GM12878 (cell line): Measurements from ENCODE around the gene ADGRL3. TPM values are rescaled to one million over a fixed set of nuclear protein-coding genes. Genes with fewer than 3 reads are reported as not detected.

Source experiments
- ATAC-seq: fragments of 200-7000 bp; cut with Tn5 transposase; 3 replicates; pipeline ENCODE4 v1.9.1; 2020; ENCODE audit warnings: mild to moderate bottlenecking, moderate library complexity
- BruUV-seq: library from RNA; stranded (reverse); fragments of 400-500 nt; replicated peaks from 2 replicates; lab custom pipeline; 2021; lab: Mats Ljungman, UMichigan
- CTCF ChIA-PET: fragments of 300-600 bp; sonication (Branson Sonifier 250); formaldehyde crosslinking; extraction: SDS; loops from one replicate; lab custom pipeline; 2021; ENCODE audit warnings: inconsistent platforms; lab: Yijun Ruan, JAX
- POLR2A ChIA-PET: fragments of 350-600 bp; formaldehyde crosslinking; extraction: SDS; loops from one replicate; lab custom pipeline; 2021; ENCODE audit warnings: inconsistent platforms; lab: Charles Lee
- RAD21 ChIA-PET: fragments of 300-600 bp; sonication (Branson Sonifier 250); formaldehyde crosslinking; loops from one replicate; lab custom pipeline; 2023; ENCODE audit warnings: antibody characterized with exemption; ENCODE audit not compliant: unreplicated experiment; lab: Charles Lee
- SMC1A ChIA-PET: fragments of 300-600 bp; sonication (Branson Sonifier 250); formaldehyde crosslinking; loops from one replicate; lab custom pipeline; 2023; ENCODE audit not compliant: unreplicated experiment, uncharacterized antibody; lab: Charles Lee
- DNase-seq: peaks from one replicate; pipeline ENCODE4 v3.0.0-alpha.2; 2011; ENCODE audit warnings: low read depth, low spot score
- FAIRE-seq: peaks from 3 replicates; lab custom pipeline; 2011; peaks lifted over from hg19 to GRCh38; lab: Jason Lieb, UNC
- H2AFZ ChIP-seq: 2 replicates; pipeline ENCODE4 v1.6.0; 2011; ENCODE audit warnings: low read depth, low read length, control low read depth; ENCODE audit not compliant: control insufficient read depth
- H3K27ac ChIP-seq: 2 replicates; pipeline ENCODE4 v1.5.1; 2011; ENCODE audit warnings: control low read depth; ENCODE audit not compliant: control insufficient read depth, insufficient read depth
- H3K27me3 ChIP-seq, 2 experiments: replicated peaks in 1 of 2; 2 replicates each; pipeline versions ENCODE4 v1.6.0 to v1.6.1; 2011; ENCODE audit warnings: low read length in 1 of 2; ENCODE audit not compliant: control insufficient read depth in 2 of 2, insufficient read depth in 2 of 2
- H3K36me3 ChIP-seq, 2 experiments: 2 replicates each; pipeline ENCODE4 v1.5.1; 2011; ENCODE audit warnings: low read length in 1 of 2; ENCODE audit not compliant: control insufficient read depth in 2 of 2, insufficient read depth in 2 of 2
- H3K4me1 ChIP-seq: 2 replicates; pipeline ENCODE4 v1.6.1; 2011; ENCODE audit warnings: mild to moderate bottlenecking, low read length, moderate library complexity, mixed read lengths; ENCODE audit not compliant: control insufficient read depth, insufficient read depth
- H3K4me2 ChIP-seq: 2 replicates; pipeline ENCODE4 v1.6.0; 2011; ENCODE audit warnings: control low read depth; ENCODE audit not compliant: control insufficient read depth, insufficient read depth
- H3K4me3 ChIP-seq: fragments of 200-600 bp; sonication (generic); 2 replicates; pipeline ENCODE4 v1.5.1; 2016
- H3K79me2 ChIP-seq: 2 replicates; pipeline ENCODE4 v1.6.0; 2011; ENCODE audit warnings: low read length; ENCODE audit not compliant: control insufficient read depth, insufficient read depth
- H3K9ac ChIP-seq: 2 replicates; pipeline ENCODE4 v1.8.0; 2011; ENCODE audit warnings: low read length, control low read depth, mixed read lengths; ENCODE audit not compliant: control insufficient read depth, insufficient read depth
- H3K9me3 ChIP-seq: replicated peaks from 3 replicates; pipeline ENCODE4 v1.5.1; 2011; ENCODE audit warnings: mild to moderate bottlenecking, low read length; ENCODE audit not compliant: control insufficient read depth, insufficient read depth
- H4K20me1 ChIP-seq: 2 replicates; pipeline ENCODE4 v1.6.0; 2011; ENCODE audit not compliant: control insufficient read depth, insufficient read depth
- DPF2 ChIP-seq: fragments of 450-650 bp; IDR thresholded peaks from 2 replicates; pipeline ENCODE4 v1.6.1; 2017; ENCODE audit warnings: mild to moderate bottlenecking
- ESRRA ChIP-seq: IDR thresholded peaks from 2 replicates; pipeline ENCODE4 v1.6.1; 2012; ENCODE audit warnings: mild to moderate bottlenecking, low read length, improper control_type of control experiment
- GABPA ChIP-seq: IDR thresholded peaks from 2 replicates; pipeline ENCODE4 v1.6.1; 2014; ENCODE audit warnings: antibody characterized with exemption, low read depth, mild to moderate bottlenecking, inconsistent platforms
- HDAC6 ChIP-seq: fragments of 200-600 bp; sonication (generic); IDR thresholded peaks from one replicate; pipeline ENCODE4 v1.8.0; 2017; ENCODE audit warnings: antibody characterized with exemption; ENCODE audit not compliant: unreplicated experiment
- MEF2A ChIP-seq: IDR thresholded peaks from 2 replicates; pipeline ENCODE4 v1.6.1; 2011; ENCODE audit warnings: low read depth, mild to moderate bottlenecking, low read length, moderate library complexity; ENCODE audit not compliant: insufficient read depth
- NFYA ChIP-seq: IDR thresholded peaks from 2 replicates; pipeline ENCODE4 v1.6.1; 2011; ENCODE audit warnings: low read depth, mild to moderate bottlenecking, low read length, improper control_type of control experiment, borderline replicate concordance
- NR2C1 ChIP-seq: fragments of 450-650 bp; IDR thresholded peaks from 2 replicates; pipeline ENCODE4 v1.6.1; 2017; ENCODE audit warnings: antibody characterized with exemption, mild to moderate bottlenecking, moderate library complexity
- SP1 ChIP-seq: IDR thresholded peaks from one replicate; pipeline ENCODE4 v1.6.1; 2011; ENCODE audit warnings: low read depth, low read length
- STAT1 ChIP-seq: fragments of 450-650 bp; conservative IDR thresholded peaks from 2 replicates; pipeline ENCODE4 v1.6.1; 2014; ENCODE audit warnings: antibody characterized with exemption, mild to moderate bottlenecking
- ZNF207 ChIP-seq: fragments of 450-650 bp; IDR thresholded peaks from 2 replicates; pipeline ENCODE4 v1.6.1; 2014; ENCODE audit warnings: antibody characterized with exemption, mild to moderate bottlenecking, borderline replicate concordance
- ZNF24 ChIP-seq: fragments of 450-650 bp; IDR thresholded peaks from 2 replicates; pipeline ENCODE4 v1.6.1; 2017; ENCODE audit warnings: antibody characterized with exemption, mild to moderate bottlenecking
- WGBS: methylation state at CpG from one replicate; pipeline ENCODE4 v1.1.6; 2016; ENCODE audit warnings: low lambda C conversion rate; ENCODE audit not compliant: insufficient replicate concordance, insufficient coverage; ENCODE audit errors: missing lambda C conversion rate; 5-methylcytosine and 5-hydroxymethylcytosine counted together
- in situ Hi-C: fragments of 300-500 bp; cut with MboI; formaldehyde crosslinking; loops from 9 replicates; pipeline ENCODE4 v1.14.3; 2018; ENCODE audit warnings: mixed read lengths
- intact Hi-C: fragments of 100-400 bp; cut with micrococcal nuclease; formaldehyde crosslinking; loops from one replicate; pipeline ENCODE4 v1.14.2; 2022; ENCODE audit not compliant: unreplicated experiment
- polyA plus RNA-seq, 11 experiments: library from polyadenylated mRNA; depleted of rRNA in 4 of 11; unstranded in 6 of 11; stranded (reverse) in 5 of 11; fragments of >200 nt; fragmentation: Nextera tagmentation in 4 of 11; fragmentation: Illumina TruSeq in 1 of 11; extraction: Ambion mirVana in 4 of 11; extraction: Trizol in 1 of 11; gene quantifications; 1 replicate in 1 of 11; 2 replicates in 10 of 11; pipeline versions ENCODE4 v1.2.1 to v1.2.3, GENCODE V29; 2011 to 2016; ENCODE audit warnings: inconsistent platforms in 2 of 11, missing spikeins in 2 of 11, low read depth in 1 of 11
- total RNA-seq, 4 experiments: library from RNA; depleted of rRNA in 3 of 4; stranded (reverse); fragments of >200 nt in 3 of 4; fragmentation: Illumina TruSeq in 1 of 4; extraction: Trizol in 1 of 4; gene quantifications; 2 replicates each; pipeline versions ENCODE4 v1.2.1 to v1.2.3, GENCODE V29; 2013 to 2021
- TF ChIP-seq, protein P1 (sequence below): fragments of 450-650 bp; IDR thresholded peaks from 2 replicates; pipeline ENCODE4 v1.6.1; 2017; ENCODE audit warnings: borderline replicate concordance
- TF ChIP-seq, protein P2 (sequence below): fragments of 450-650 bp; IDR thresholded peaks from 2 replicates; pipeline ENCODE4 v1.6.1; 2014; ENCODE audit warnings: mild to moderate bottlenecking
- TF ChIP-seq, protein P3 (sequence below): fragments of 450-650 bp; IDR thresholded peaks from 2 replicates; pipeline ENCODE4 v1.6.1; 2018; ENCODE audit warnings: borderline replicate concordance, mild to moderate bottlenecking; ENCODE audit not compliant: partially characterized antibody

The ADGRL3 gene
- total and polyA plus RNA-seq, 10 of the 15 experiments (the other 5 are each of a cell fraction or from before 2014, with no cell fraction given): 1.1 TPM; not detected in 9

DNA sequence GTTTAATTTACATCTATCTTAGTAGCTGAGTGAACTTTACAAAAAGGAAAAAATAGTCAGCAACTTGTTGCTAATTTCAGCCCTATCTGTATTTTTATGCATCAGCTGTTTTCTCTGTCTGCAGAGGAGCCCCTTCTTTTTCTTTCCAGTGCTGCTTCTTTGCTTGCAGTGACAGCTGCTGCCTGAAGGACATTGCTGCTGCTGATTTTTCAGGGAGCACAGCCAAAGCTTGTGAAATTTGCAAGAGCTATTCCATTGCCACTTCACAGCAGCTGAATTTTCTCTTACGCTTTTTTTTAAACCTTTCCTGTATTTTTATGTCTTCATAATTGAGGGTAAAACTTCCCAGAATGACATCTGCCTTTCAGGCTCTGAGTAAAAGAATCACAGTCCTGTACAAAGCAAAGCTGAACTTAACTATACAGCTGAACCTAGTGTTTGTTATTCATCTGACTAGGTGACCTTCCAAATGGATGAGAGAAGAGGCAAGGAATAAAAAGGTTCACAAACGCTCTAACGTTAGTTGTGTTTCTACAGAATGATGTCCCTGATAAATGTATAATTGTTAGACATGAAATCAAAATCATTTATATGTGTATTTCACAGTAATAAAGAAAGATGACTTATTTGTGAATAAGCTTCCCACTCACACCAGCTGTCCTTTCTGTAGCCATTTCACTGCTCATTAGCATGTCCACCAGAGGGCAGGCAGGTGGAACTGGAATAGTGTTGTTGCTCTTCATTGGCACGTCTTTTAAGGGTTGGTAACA is 541.4 kb downstream of the ADGRL3 start (continued):
- no peak for TF ChIP-seq NFYA
- no peak for TF ChIP-seq ZNF207
- TF ChIP-seq MEF2A: no peak
- TF ChIP-seq ESRRA: no peak

DNA sequence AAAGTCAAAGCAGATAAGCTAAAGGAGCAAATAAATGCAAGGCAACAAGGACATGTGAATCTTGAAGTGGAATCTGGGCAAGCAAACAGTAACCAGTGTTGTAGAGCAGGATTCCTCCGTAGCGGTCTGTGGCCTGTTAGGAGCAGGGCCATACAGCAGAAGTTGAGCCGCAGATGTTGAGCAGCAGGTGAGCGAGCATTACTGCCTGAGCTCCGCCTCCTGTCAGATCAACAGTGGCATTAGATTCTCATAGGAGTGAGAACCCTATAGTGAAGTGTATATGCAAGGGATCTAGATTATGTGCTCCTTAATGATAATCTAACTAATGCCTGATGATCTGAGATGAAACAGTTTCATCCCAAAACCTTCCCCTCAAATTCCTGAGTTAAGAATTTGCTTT is 550.7 kb downstream of the ADGRL3 start:
- no peak for ATAC-seq

More for the DNA sequence above, 550.7 kb downstream of the ADGRL3 start:
- CTCF ChIA-PET: no interaction called here
- Histone ChIP-seq H3K4me1 (no peaks in the 10 kb centered on the region), H3K79me2 (no peaks in the 10 kb centered on the region), H3K4me2 (no peak overlapping the region), H3K27ac (no peak overlapping the region), H4K20me1 (no peaks in the 10 kb centered on the region), H3K36me3 (no peaks in the 10 kb centered on the region), H3K9me3 (no peaks in the 10 kb centered on the region), H2AFZ (no peak overlapping the region), H3K9ac (no peak overlapping the region), H3K4me3 (no peak overlapping the region), H3K27me3 (no peaks in the 10 kb centered on the region)
- in situ Hi-C loops: no loop called here
- TF ChIP-seq SP1 (no peak), HDAC6 (no peak), GABPA (no peak), NR2C1 (no peak), ZNF24 (no peak), STAT1 (no peak), DPF2 (no peak)
- TF ChIP-seq, protein P1, sequence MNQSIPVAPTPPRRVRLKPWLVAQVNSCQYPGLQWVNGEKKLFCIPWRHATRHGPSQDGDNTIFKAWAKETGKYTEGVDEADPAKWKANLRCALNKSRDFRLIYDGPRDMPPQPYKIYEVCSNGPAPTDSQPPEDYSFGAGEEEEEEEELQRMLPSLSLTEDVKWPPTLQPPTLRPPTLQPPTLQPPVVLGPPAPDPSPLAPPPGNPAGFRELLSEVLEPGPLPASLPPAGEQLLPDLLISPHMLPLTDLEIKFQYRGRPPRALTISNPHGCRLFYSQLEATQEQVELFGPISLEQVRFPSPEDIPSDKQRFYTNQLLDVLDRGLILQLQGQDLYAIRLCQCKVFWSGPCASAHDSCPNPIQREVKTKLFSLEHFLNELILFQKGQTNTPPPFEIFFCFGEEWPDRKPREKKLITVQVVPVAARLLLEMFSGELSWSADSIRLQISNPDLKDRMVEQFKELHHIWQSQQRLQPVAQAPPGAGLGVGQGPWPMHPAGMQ: no peak
- TF ChIP-seq, protein P2, sequence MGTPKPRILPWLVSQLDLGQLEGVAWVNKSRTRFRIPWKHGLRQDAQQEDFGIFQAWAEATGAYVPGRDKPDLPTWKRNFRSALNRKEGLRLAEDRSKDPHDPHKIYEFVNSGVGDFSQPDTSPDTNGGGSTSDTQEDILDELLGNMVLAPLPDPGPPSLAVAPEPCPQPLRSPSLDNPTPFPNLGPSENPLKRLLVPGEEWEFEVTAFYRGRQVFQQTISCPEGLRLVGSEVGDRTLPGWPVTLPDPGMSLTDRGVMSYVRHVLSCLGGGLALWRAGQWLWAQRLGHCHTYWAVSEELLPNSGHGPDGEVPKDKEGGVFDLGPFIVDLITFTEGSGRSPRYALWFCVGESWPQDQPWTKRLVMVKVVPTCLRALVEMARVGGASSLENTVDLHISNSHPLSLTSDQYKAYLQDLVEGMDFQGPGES: no peak
- TF ChIP-seq, protein P3, sequence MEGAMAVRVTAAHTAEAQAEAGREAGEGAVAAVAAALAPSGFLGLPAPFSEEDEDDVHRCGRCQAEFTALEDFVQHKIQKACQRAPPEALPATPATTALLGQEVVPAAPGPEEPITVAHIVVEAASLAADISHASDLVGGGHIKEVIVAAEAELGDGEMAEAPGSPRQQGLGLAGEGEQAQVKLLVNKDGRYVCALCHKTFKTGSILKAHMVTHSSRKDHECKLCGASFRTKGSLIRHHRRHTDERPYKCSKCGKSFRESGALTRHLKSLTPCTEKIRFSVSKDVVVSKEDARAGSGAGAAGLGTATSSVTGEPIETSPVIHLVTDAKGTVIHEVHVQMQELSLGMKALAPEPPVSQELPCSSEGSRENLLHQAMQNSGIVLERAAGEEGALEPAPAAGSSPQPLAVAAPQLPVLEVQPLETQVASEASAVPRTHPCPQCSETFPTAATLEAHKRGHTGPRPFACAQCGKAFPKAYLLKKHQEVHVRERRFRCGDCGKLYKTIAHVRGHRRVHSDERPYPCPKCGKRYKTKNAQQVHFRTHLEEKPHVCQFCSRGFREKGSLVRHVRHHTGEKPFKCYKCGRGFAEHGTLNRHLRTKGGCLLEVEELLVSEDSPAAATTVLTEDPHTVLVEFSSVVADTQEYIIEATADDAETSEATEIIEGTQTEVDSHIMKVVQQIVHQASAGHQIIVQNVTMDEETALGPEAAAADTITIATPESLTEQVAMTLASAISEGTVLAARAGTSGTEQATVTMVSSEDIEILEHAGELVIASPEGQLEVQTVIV: no peak
- SMC1A ChIA-PET: no interaction called here
- intact Hi-C loops: no loop called here
- DNase-seq: no peak
- WGBS: 95% methylated on average over 5 of the region's 5 CpGs
- POLR2A ChIA-PET: interaction anchor here (0.6 kb wide), 1 partner anchor 1812 kb away, joined by 3 read pairs; no protein-coding TSS in a partner anchor
- RAD21 ChIA-PET: no interaction called here
- BruUV-seq: no TSS peak
- FAIRE-seq: no peak
